Measurements from ENCODE around the gene BTBD16. TPM values are rescaled to one million over a fixed set of nuclear protein-coding genes. Genes with fewer than 3 reads are reported as not detected.

The BTBD16 gene
- total and polyA plus RNA-seq, 7 experiments from 2014 or later, result not detected

DNA sequence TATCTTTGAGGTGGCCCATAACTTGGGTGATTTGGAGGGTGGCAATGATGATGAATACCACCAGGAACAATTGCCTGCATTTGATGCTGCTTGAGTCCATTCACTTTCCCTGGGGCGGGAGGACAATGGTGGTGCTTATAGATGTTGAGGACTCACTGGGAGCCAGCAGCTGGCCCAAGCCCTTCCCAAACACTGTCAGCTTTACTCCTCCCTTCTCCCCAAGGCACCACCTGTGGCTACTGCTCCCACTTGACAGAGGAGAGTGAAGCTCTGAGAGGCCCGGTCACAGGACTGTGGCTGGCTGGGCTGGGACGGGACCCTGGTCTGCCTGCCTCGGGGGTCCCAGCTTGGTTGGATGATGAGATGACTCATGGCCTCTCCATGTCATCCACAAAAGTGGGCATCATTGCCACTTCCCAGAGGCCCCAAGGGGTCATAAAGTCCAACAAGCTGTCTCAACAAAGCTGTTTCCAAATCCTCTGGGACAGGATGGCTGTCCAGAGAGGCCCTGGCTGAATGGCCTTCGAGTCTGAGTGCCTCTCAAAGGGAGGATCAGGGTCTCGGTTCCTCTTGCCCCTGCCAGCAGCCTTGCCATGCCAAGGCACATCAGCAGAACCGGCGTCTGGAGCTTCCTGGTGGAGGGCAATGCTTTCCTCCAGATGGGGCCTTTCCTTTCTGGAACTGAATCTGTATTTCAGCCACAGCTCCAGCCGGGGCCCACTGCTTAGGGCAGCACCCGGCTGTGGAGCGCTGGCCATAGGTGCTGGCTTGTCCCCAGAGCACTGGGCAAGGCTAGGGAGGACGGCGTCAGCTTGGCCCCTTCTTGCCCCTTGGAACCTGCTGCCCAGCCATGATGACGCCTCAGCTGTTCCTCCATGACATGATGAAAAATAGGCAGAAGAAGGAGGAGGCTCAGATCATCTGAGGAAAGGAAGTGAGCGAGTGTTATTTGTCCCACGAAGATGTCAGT is 56.4 kb downstream of the BTBD16 start:
- CTCF ChIA-PET, result no interaction called here
- peaks cover 14 to 43% (median 41%) of the 10 kb centered on the region in 5 donors for H3K27me3 Mint-ChIP-seq
- peaks cover 0 to 6% (median 0%) of the 10 kb centered on the region in 11 donors for H3K9me3 Mint-ChIP-seq

DNA sequence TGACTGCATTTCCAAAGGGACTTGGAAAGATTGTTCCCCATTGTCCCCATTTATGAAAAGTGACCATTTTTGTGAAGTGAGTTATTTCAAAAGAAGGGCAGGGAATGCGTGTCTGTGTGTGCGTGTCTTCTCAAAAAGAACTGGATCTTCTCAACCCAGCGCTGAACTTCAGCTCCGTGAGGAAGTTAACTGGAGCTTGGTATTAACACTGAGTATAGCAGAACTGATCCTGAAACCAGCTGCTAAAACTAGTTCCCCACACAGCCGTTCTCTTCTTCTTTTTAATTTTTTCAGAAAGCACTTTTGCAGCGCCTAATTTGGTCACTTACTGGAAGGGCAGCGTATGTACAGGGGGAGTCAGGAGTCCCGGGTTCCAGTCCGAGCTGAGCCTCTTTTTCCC is 57.6 kb downstream of the BTBD16 start:
- intact Hi-C loops (cut with micrococcal nuclease), result no loop called here
- Histone ChIP-seq H3K9me3 (ENCODE audit: control insufficient read depth in 2 of 3, low read length in 3 of 3) (no peaks in the 10 kb centered on the region), H3K4me1 (ENCODE audit: control insufficient read depth in 2 of 2, insufficient read depth in 2 of 2, low read length in 2 of 2) (no peaks in the 10 kb centered on the region), H3K27me3 (ENCODE audit: control insufficient read depth in 2 of 2, insufficient read depth in 2 of 2, low read length in 2 of 2) (no peaks in the 10 kb centered on the region), H3K36me3 (ENCODE audit: control insufficient read depth in 2 of 3, insufficient read depth in 3 of 3, low read length in 3 of 3) (no peaks in the 10 kb centered on the region), H3K27ac (ENCODE audit: low read depth, low read length) (no peak overlapping the region), H3K4me3 (ENCODE audit: low read length) (no peak overlapping the region)
- Mint-ChIP-seq H3K4me1 (no peaks in the 10 kb centered on the region), H3K27ac (no peak overlapping the region), H3K36me3 (no peaks in the 10 kb centered on the region), H3K9me3 (peaks cover 0 to 6% (median 0%) of the 10 kb centered on the region in 11 donors), H3K27me3 (peaks cover 7 to 41% (median 33%) of the 10 kb centered on the region in 5 donors), H3K4me3 (no peak overlapping the region)
- ChIA-PET POLR2A (no interaction called here), CTCF (no interaction called here)
- ATAC-seq, result peak; percentile 24
- DNase-seq, result no peak

More for the DNA sequence above, 56.4 kb downstream of the BTBD16 start:
- no peak overlapping the region for H3K4me3 ChIP-seq (ENCODE audit: low read length)
- no peaks in the 10 kb centered on the region for H3K9me3 ChIP-seq (ENCODE audit: control insufficient read depth in 2 of 3, low read length in 3 of 3)
- intact Hi-C loops (cut with micrococcal nuclease), result no loop called here
- no peaks in the 10 kb centered on the region for H3K36me3 Mint-ChIP-seq
- no peaks in the 10 kb centered on the region for H3K36me3 ChIP-seq (ENCODE audit: control insufficient read depth in 2 of 3, insufficient read depth in 3 of 3, low read length in 3 of 3)
- ATAC-seq, result no peak
- no peaks in the 10 kb centered on the region for H3K4me1 Mint-ChIP-seq
- no peaks in the 10 kb centered on the region for H3K27me3 ChIP-seq (ENCODE audit: control insufficient read depth in 2 of 2, insufficient read depth in 2 of 2, low read length in 2 of 2)
- no peaks in the 10 kb centered on the region for H3K4me1 ChIP-seq (ENCODE audit: control insufficient read depth in 2 of 2, insufficient read depth in 2 of 2, low read length in 2 of 2)
- H3K27ac ChIP-seq (ENCODE audit: low read depth, low read length), result no peak overlapping the region
- no peak overlapping the region for H3K4me3 Mint-ChIP-seq
- DNase-seq, result no peak
- no peak overlapping the region for H3K27ac Mint-ChIP-seq
- POLR2A ChIA-PET, result no interaction called here

DNA sequence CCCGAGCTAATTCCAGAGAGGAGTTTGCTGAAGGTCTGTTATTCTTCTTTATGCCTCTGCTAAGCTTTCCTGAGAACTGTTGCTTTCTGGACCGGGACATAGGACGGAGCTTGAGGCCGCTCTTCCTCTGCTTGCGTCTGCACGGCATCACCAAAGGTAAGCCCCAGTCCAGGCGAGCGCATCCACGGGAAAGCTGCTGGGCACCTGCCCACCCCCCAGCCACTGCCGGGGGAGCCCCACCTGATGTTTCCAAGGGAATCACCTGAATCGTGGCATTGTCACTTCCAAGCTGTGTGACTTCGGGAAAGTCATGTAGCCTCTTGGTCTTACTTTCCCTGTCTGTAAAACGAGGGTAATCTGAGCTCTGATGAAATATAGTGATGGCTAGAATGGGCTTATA is 58.3 kb downstream of the BTBD16 start:
- Histone ChIP-seq H3K9me3 (ENCODE audit: control insufficient read depth in 2 of 3, low read length in 3 of 3) (no peaks in the 10 kb centered on the region), H3K4me3 (ENCODE audit: low read length) (no peak overlapping the region), H3K27ac (ENCODE audit: low read depth, low read length) (no peak overlapping the region), H3K4me1 (ENCODE audit: control insufficient read depth in 2 of 2, insufficient read depth in 2 of 2, low read length in 2 of 2) (no peaks in the 10 kb centered on the region), H3K36me3 (ENCODE audit: control insufficient read depth in 2 of 3, insufficient read depth in 3 of 3, low read length in 3 of 3) (no peaks in the 10 kb centered on the region), H3K27me3 (ENCODE audit: control insufficient read depth in 2 of 2, insufficient read depth in 2 of 2, low read length in 2 of 2) (no peaks in the 10 kb centered on the region)
- Mint-ChIP-seq H3K9me3 (peaks cover 0 to 6% (median 0%) of the 10 kb centered on the region in 11 donors), H3K27me3 (peaks cover 7 to 40% (median 32%) of the 10 kb centered on the region in 5 donors), H3K36me3 (no peaks in the 10 kb centered on the region), H3K4me1 (no peaks in the 10 kb centered on the region), H3K27ac (no peak overlapping the region), H3K4me3 (no peak overlapping the region)
- ATAC-seq (no peak), DNase-seq (no peak)
- intact Hi-C loops (cut with micrococcal nuclease), result no loop called here
- POLR2A ChIA-PET, result no interaction called here
- CTCF ChIA-PET, result no interaction called here

DNA sequence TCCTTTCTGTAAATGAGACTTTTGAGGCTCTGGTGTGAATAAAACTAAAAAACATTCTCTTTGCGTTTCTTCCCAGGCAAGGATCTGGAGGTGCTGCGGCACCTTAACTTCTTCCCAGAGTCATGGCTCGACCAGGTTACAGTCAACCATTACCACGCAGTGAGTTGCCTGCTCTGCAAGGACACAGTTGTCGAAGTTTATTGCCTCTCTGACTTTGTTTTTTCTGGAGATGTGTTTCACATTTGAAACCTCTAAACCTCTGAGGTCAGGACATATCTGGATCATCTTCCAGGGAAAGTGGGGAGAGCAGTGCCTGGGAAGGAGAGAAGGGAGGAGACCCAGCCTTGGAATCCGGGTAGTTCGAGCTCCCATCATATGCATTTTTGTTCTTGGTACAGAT is 60.0 kb downstream of the BTBD16 start:
- intact Hi-C loops (cut with micrococcal nuclease), result no loop called here
- H3K36me3 Mint-ChIP-seq, result peaks cover 0 to 3% (median 0%) of the 10 kb centered on the region in 5 donors
- Histone ChIP-seq H3K9me3 (ENCODE audit: control insufficient read depth in 2 of 3, low read length in 3 of 3) (no peaks in the 10 kb centered on the region), H3K4me3 (ENCODE audit: low read length) (no peak overlapping the region), H3K36me3 (ENCODE audit: control insufficient read depth in 2 of 3, insufficient read depth in 3 of 3, low read length in 3 of 3) (no peaks in the 10 kb centered on the region), H3K4me1 (ENCODE audit: control insufficient read depth in 2 of 2, insufficient read depth in 2 of 2, low read length in 2 of 2) (no peaks in the 10 kb centered on the region), H3K27me3 (ENCODE audit: control insufficient read depth in 2 of 2, insufficient read depth in 2 of 2, low read length in 2 of 2) (no peaks in the 10 kb centered on the region), H3K27ac (ENCODE audit: low read depth, low read length) (no peak overlapping the region)
- DNase-seq, result no peak
- no peaks in the 10 kb centered on the region for H3K9me3 Mint-ChIP-seq
- ChIA-PET CTCF (no interaction called here), POLR2A (no interaction called here)
- no peaks in the 10 kb centered on the region for H3K4me1 Mint-ChIP-seq
- peaks cover 7 to 32% (median 21%) of the 10 kb centered on the region in 5 donors for H3K27me3 Mint-ChIP-seq
- no peak overlapping the region for H3K27ac Mint-ChIP-seq
- ATAC-seq, result no peak
- H3K4me3 Mint-ChIP-seq, result no peak overlapping the region

DNA sequence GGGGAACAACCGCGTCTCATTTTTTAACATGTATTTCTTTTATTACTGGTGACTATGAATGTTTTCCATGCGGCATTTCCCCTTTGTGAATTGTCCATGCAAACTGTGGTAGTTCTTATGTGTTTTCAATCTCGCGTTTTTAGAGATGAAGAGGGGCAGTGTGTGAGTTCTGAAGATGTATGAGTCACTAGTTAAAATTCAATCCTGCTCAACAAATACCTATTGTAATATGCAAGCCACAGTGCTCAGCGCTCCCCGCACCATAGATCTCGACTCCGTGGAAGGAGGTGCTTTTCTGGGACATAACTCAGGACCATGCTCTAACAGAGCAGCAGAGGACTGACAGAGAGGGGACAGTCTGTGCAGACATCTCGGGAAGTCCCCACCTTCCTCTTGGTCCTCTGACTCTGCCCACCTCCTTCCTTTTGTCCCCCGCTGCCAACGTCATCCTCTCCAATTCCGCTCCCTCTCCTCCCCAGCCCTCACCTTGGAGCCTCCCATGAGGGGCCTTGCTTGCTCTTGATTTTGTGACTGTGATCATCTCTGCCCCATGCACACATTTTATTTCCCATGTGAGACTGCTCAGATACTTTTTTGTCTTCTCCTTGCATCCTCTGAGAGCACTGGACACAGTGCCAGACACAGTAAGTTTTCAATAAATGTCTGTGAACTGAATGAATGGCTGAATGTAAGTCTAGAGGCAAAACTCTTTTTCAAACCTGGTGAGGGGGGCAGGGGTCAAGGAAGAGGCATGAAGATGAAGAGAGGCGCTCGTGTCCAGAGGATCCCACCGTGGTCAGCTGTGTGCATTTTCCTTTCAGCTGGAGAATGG is 60.7 kb downstream of the BTBD16 start:
- H3K27me3 ChIP-seq (ENCODE audit: control insufficient read depth in 2 of 2, insufficient read depth in 2 of 2, low read length in 2 of 2), result no peaks in the 10 kb centered on the region
- Mint-ChIP-seq H3K4me1 (no peaks in the 10 kb centered on the region), H3K9me3 (no peaks in the 10 kb centered on the region), H3K4me3 (no peak overlapping the region), H3K27me3 (peaks cover 7 to 28% (median 21%) of the 10 kb centered on the region in 5 donors), H3K36me3 (peaks cover 0 to 3% (median 0%) of the 10 kb centered on the region in 5 donors), H3K27ac (no peak overlapping the region)
- DNase-seq (no peak), ATAC-seq (no peak)
- POLR2A ChIA-PET, result no interaction called here
- H3K4me1 ChIP-seq (ENCODE audit: control insufficient read depth in 2 of 2, insufficient read depth in 2 of 2, low read length in 2 of 2), result no peaks in the 10 kb centered on the region
- no peaks in the 10 kb centered on the region for H3K36me3 ChIP-seq (ENCODE audit: control insufficient read depth in 2 of 3, insufficient read depth in 3 of 3, low read length in 3 of 3)
- intact Hi-C loops (cut with micrococcal nuclease), result no loop called here
- no peak overlapping the region for H3K4me3 ChIP-seq (ENCODE audit: low read length)
- no peak overlapping the region for H3K27ac ChIP-seq (ENCODE audit: low read depth, low read length)
- no peaks in the 10 kb centered on the region for H3K9me3 ChIP-seq (ENCODE audit: control insufficient read depth in 2 of 3, low read length in 3 of 3)
- CTCF ChIA-PET, result no interaction called here

DNA sequence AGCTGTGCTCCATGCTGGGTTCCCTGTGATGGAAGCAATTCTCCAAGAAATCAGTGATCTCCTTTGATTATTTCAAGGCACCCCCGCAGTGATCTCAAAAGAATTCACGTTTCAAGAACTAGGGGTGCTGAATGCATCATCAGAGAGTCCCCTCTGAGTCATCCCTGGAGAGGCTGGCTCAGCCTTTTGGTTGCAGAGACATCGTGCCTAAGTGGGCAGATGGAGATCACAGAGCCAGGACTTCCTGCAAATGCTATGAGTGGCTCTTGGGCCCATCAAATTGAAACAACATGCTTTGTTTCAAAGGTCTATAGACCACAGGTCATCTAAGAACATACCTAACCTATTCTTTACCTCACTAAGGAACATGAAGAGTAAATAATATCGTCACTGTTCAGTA is 61.9 kb downstream of the BTBD16 start:
- no peaks in the 10 kb centered on the region for H3K9me3 Mint-ChIP-seq
- Histone ChIP-seq H3K27ac (ENCODE audit: low read depth, low read length) (no peak overlapping the region), H3K4me1 (ENCODE audit: control insufficient read depth in 2 of 2, insufficient read depth in 2 of 2, low read length in 2 of 2) (no peaks in the 10 kb centered on the region), H3K27me3 (ENCODE audit: control insufficient read depth in 2 of 2, insufficient read depth in 2 of 2, low read length in 2 of 2) (no peaks in the 10 kb centered on the region), H3K36me3 (ENCODE audit: control insufficient read depth in 2 of 3, insufficient read depth in 3 of 3, low read length in 3 of 3) (no peaks in the 10 kb centered on the region), H3K4me3 (ENCODE audit: low read length) (no peak overlapping the region), H3K9me3 (ENCODE audit: control insufficient read depth in 2 of 3, low read length in 3 of 3) (no peaks in the 10 kb centered on the region)
- H3K27ac Mint-ChIP-seq, result no peak overlapping the region
- ChIA-PET POLR2A (no interaction called here), CTCF (no interaction called here)
- peaks cover 7 to 29% (median 21%) of the 10 kb centered on the region in 5 donors for H3K27me3 Mint-ChIP-seq
- no peak overlapping the region for H3K4me3 Mint-ChIP-seq
- no peak for ATAC-seq
- no peaks in the 10 kb centered on the region for H3K4me1 Mint-ChIP-seq
- DNase-seq, result no peak
- H3K36me3 Mint-ChIP-seq, result peaks cover 0 to 3% (median 0%) of the 10 kb centered on the region in 5 donors
- intact Hi-C loops (cut with micrococcal nuclease), result no loop called here
